Kidney (tissue), 14 donors: ENCODE data around the gene PLK1. TPM values are rescaled to one million over a fixed set of nuclear protein-coding genes. Genes with fewer than 3 reads are reported as not detected.

ENCODE experiments used
- DNase-seq, 5 donors: peaks; one replicate each; pipeline ENCODE4 v3.0.0-alpha.2; 2013 to 2020
- FAIRE-seq: peaks from 2 replicates; lab custom pipeline; 2012; peaks lifted over from hg19 to GRCh38; lab: Jason Lieb, UNC
- H3K27ac ChIP-seq, 2 donors: one replicate each; pipeline ENCODE4 v1.7.0; 2013; ENCODE audit warnings: low read depth in 2 of 2, low read length in 2 of 2, inconsistent platforms in 1 of 2
- H3K27me3 ChIP-seq: one replicate; pipeline ENCODE4 v1.7.1; 2013; ENCODE audit warnings: low read length, inconsistent platforms; ENCODE audit not compliant: control insufficient read depth, insufficient read depth
- H3K36me3 ChIP-seq, 3 donors: one replicate each; pipeline versions ENCODE4 v1.7.0 to v1.7.1; 2013; ENCODE audit warnings: low read length in 3 of 3, control low read depth in 1 of 3, inconsistent platforms in 1 of 3; ENCODE audit not compliant: insufficient read depth in 3 of 3, control insufficient read depth in 2 of 3
- H3K4me1 ChIP-seq, 3 donors: one replicate each; pipeline versions ENCODE4 v1.7.0 to v1.7.1; 2013; ENCODE audit warnings: low read length in 3 of 3, inconsistent platforms in 1 of 3, low read depth in 1 of 3; ENCODE audit not compliant: control insufficient read depth in 2 of 3, insufficient read depth in 2 of 3
- H3K4me3 ChIP-seq, 3 donors: one replicate each; pipeline versions ENCODE4 v1.7.0 to v1.8.1; 2013; ENCODE audit warnings: low read length in 3 of 3, control low read depth in 1 of 3, inconsistent platforms in 1 of 3
- H3K9ac ChIP-seq, 3 donors: one replicate each; pipeline versions ENCODE4 v1.7.0 to v1.7.1; 2013; ENCODE audit warnings: low read length in 3 of 3, control low read depth in 1 of 3, inconsistent platforms in 1 of 3
- H3K9me3 ChIP-seq, 3 donors: one replicate each; pipeline versions ENCODE4 v1.7.0 to v1.7.1; 2013; ENCODE audit warnings: low read length in 3 of 3, control low read depth in 1 of 3, inconsistent platforms in 1 of 3; ENCODE audit not compliant: control insufficient read depth in 2 of 3, insufficient read depth in 1 of 3
- CTCF ChIP-seq: IDR thresholded peaks from 3 replicates; pipeline ENCODE4 v1.5.1; 2012; ENCODE audit warnings: mild to moderate bottlenecking, moderate library complexity, borderline replicate concordance; ENCODE audit not compliant: insufficient read depth; ENCODE audit errors: extremely low read depth
- intact Hi-C: fragments of 100-400 bp; cut with DNase I; formaldehyde crosslinking; loops from one replicate; pipeline ENCODE4 v1.11.1; 2022
- polyA plus RNA-seq: library from polyadenylated mRNA; stranded (reverse); fragments of 350-450 nt; fragmentation: Illumina TruSeq; extraction: RNeasy Lipid Tissue Mini Kit (QIAGEN cat#74804); gene quantifications from one replicate; pipeline ENCODE4 v1.2.3, GENCODE V29; 2014; ENCODE audit warnings: low read depth, low replicate concordance; ENCODE audit not compliant: insufficient read depth
- total RNA-seq: library from RNA; stranded (reverse); fragmentation: NEBNext Ultra II Directional; extraction: Animal tissue kit (Norgen Biotek cat#: 25700); gene quantifications from one replicate; pipeline ENCODE4 v1.2.1, GENCODE V29; 2021
- donor health status: control.
- donor health status: control.
- donor health status: control.
- donor health status: control.
- donor health status: control.
- donor health status: DM: yes; HTN: yes; CAD: no.
- donor health status: Normal renal cell carcinoma (clear cell type).

The PLK1 gene
- total and polyA plus RNA-seq, 2 donors from 2014 or later, result 0.71 to 2.5 TPM

DNA sequence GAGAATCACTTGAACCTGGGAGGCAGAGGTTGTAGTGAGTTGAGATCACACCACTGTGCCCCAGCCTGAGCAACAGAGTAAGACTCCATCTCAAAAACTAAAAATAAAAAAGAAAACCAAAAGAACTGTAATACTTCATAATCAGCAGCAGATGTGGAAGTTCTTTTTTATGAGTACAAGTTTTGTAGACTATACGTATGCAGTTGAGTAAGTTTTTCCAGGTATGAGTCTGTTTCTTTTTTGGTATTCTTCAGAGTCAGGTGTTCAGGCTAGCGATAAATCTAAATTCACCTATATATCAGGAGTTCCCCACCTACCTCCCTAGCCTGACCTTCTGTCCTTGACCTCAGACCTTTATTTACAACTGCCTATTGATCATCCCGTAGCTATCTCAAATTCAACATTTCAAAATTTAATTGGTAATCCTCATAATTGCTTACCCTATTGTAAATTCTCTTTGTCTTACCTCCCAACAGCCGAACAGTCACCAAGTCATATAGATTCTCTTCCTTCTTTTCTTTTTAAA is 26.7 kb upstream of the PLK1 start:
- FAIRE-seq (no peak), DNase-seq (no peak)
- intact Hi-C loops, result no loop called here
- Histone ChIP-seq H3K9me3 (no peaks in the 10 kb centered on the region), H3K4me1 (no peaks in the 10 kb centered on the region), H3K36me3 (peaks cover 0 to 16% (median 2%) of the 10 kb centered on the region in 3 donors), H3K4me3 (no peak overlapping the region), H3K27me3 (no peaks in the 10 kb centered on the region), H3K27ac (no peak overlapping the region), H3K9ac (no peak overlapping the region)
- TF ChIP-seq CTCF, result no peak

GRCh38 chr16:23663918-23664317 is 14.8 kb upstream of the PLK1 start:
- no peak overlapping the region for H3K4me3 ChIP-seq
- H3K27ac ChIP-seq, result no peak overlapping the region
- H3K27me3 ChIP-seq, result no peaks in the 10 kb centered on the region
- no peaks in the 10 kb centered on the region for H3K9me3 ChIP-seq
- DNase-seq (no peak), FAIRE-seq (no peak)
- peaks cover 18 to 93% (median 49%) of the 10 kb centered on the region in 3 donors for H3K36me3 ChIP-seq
- intact Hi-C loops, result no loop called here
- H3K4me1 ChIP-seq, result no peaks in the 10 kb centered on the region
- no peak for TF ChIP-seq CTCF
- no peak overlapping the region for H3K9ac ChIP-seq

- Histone ChIP-seq H3K36me3 (peaks cover 10 to 77% (median 50%) of the 10 kb centered on the region in 3 donors), H3K27me3 (no peaks in the 10 kb centered on the region), H3K9ac (no peak overlapping the region), H3K27ac (no peak overlapping the region), H3K9me3 (no peaks in the 10 kb centered on the region), H3K4me1 (no peaks in the 10 kb centered on the region), H3K4me3 (no peak overlapping the region)
- FAIRE-seq, result no peak
- no peak for TF ChIP-seq CTCF
- no peak for DNase-seq
- intact Hi-C loops, result no loop called here
These were observed 11.9 kb upstream of the PLK1 start for GRCh38 chr16:23666571-23667354.

DNA sequence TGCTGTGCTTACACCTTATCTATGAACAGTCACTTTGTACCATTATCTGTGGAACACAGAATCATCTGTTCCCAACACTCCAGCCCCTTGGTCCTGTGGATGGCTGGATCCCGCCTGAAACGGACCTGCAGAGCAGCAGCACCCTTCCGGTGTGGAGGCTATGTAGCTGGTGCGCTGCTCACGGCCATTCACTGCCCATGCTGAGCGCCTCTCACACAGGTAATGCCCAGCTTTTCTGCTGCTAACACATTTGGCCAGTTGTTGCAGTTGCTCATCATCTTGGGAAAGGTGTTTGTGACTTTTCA is 11.4 kb upstream of the PLK1 start:
- no peak for TF ChIP-seq CTCF
- DNase-seq (no peak), FAIRE-seq (no peak)
- Histone ChIP-seq H3K9ac (no peak overlapping the region), H3K9me3 (no peaks in the 10 kb centered on the region), H3K27me3 (no peaks in the 10 kb centered on the region), H3K27ac (no peak overlapping the region), H3K36me3 (peaks cover 7 to 77% (median 46%) of the 10 kb centered on the region in 3 donors), H3K4me3 (no peak overlapping the region), H3K4me1 (no peaks in the 10 kb centered on the region)
- intact Hi-C loops, result no loop called here
